Posterior vena cava (tissue), 2 donors: ENCODE measurements around the gene VTA1. TPM values are rescaled to one million over a fixed set of nuclear protein-coding genes. Genes with fewer than 3 reads are reported as not detected.

Experiments used
- DNase-seq: peaks from one replicate; pipeline ENCODE4 v3.0.0-alpha.2; 2020; ENCODE audit warnings: low spot score
- intact Hi-C, 2 donors: fragments of 100-400 bp; cut with DNase I; formaldehyde crosslinking; loops; one replicate each; pipeline versions ENCODE4 v1.14.1 to v1.14.2; 2022 to 2023
- total RNA-seq, 2 donors: library from RNA; stranded (reverse); fragmentation: NEBNext Ultra II Directional; extraction: Animal tissue kit (Norgen Biotek cat#: 25700); gene quantifications; one replicate each; pipeline ENCODE4 v1.2.1, GENCODE V29; 2021
- donor health status: DM: yes; HTN: yes; CAD: no.
- donor health status: DM: yes; HTN: yes; CAD: no.

The VTA1 gene
- total RNA-seq, 2 donors from 2014 or later: 25.4 to 28.5 TPM

GRCh38 chr6:142251930-142252445 is 104.9 kb downstream of the VTA1 start:
- DNase-seq: no peak
- intact Hi-C loops: no loop called here

GRCh38 chr6:142254513-142254912 is 107.5 kb downstream of the VTA1 start:
- intact Hi-C loops: no loop called here
- DNase-seq: no peak

GRCh38 chr6:142255785-142256184 is 108.7 kb downstream of the VTA1 start:
- intact Hi-C loops: no loop called here

GRCh38 chr6:142258305-142258704 is 111.2 kb downstream of the VTA1 start:
- intact Hi-C loops: no loop called here
- DNase-seq: no peak

More at GRCh38 chr6:142255785-142256184, 108.7 kb downstream of the VTA1 start:
- DNase-seq: no peak

GRCh38 chr6:142258757-142259156 is 111.7 kb downstream of the VTA1 start:
- intact Hi-C loops: no loop called here
- no peak for DNase-seq

GRCh38 chr6:142260748-142261147 is 113.7 kb downstream of the VTA1 start:
- no peak for DNase-seq
- intact Hi-C loops: no loop called here

GRCh38 chr6:142262231-142262630 is 115.2 kb downstream of the VTA1 start:
- intact Hi-C loops: no loop called here
- no peak for DNase-seq

GRCh38 chr6:142265476-142265875 is 118.4 kb downstream of the VTA1 start:
- no peak for DNase-seq
- intact Hi-C loops: no loop called here

GRCh38 chr6:142266060-142266459 is 119.0 kb downstream of the VTA1 start:
- intact Hi-C loops: no loop called here
- no peak for DNase-seq

GRCh38 chr6:142271476-142271875 is 124.4 kb downstream of the VTA1 start:
- intact Hi-C loops: no loop called here
- DNase-seq: no peak

Other genes starting within 250 kb of the VTA1 start
- gene GJE1, start 14.3 kb upstream of the VTA1 start, total RNA-seq: not detected
- not detected for gene NMBR, start 141 bp upstream of the VTA1 start, total RNA-seq
- 10 to 100 TPM; 10.2 to 15.1 TPM for gene ADGRG6, start 154.7 kb downstream of the VTA1 start, total RNA-seq